ENCODE measurements around the gene CAPNS2.
"Not testable (repeated sequence)": the region's sequence is repeated elsewhere in the genome, so short reads cannot be mapped to it uniquely, and the experiment has no call there.

Gene CAPNS2

GRCh38 chr16:55569025-55569424, 2.5 kb downstream of the CAPNS2 start:
- no peak for DNase-seq

- DNase-seq: no peak
Measured at GRCh38 chr16:55570159-55570558, 3.7 kb downstream of the CAPNS2 start.

- no peak for DNase-seq
Measured at GRCh38 chr16:55571191-55571897, 4.9 kb downstream of the CAPNS2 start.

- no peak for DNase-seq
Measured at GRCh38 chr16:55572439-55572838, 6.0 kb downstream of the CAPNS2 start.

- no peak for DNase-seq
Measured at GRCh38 chr16:55574811-55575210, 8.3 kb downstream of the CAPNS2 start.

GRCh38 chr16:55575496-55575895, 9.0 kb downstream of the CAPNS2 start:
- DNase-seq: no peak

GRCh38 chr16:55576384-55576783, 9.9 kb downstream of the CAPNS2 start:
- DNase-seq: no peak

GRCh38 chr16:55577887-55578286, 11.4 kb downstream of the CAPNS2 start:
- no peak for DNase-seq

GRCh38 chr16:55585631-55586030, 19.1 kb downstream of the CAPNS2 start:
- no peak for DNase-seq

- DNase-seq: no peak
Measured at GRCh38 chr16:55588799-55589198, 22.3 kb downstream of the CAPNS2 start.

GRCh38 chr16:55592306-55592705, 25.8 kb downstream of the CAPNS2 start:
- no peak for DNase-seq

GRCh38 chr16:55597928-55598327, 31.4 kb downstream of the CAPNS2 start:
- DNase-seq: no peak

- no peak for DNase-seq
Measured at GRCh38 chr16:55605754-55606336, 39.4 kb downstream of the CAPNS2 start.

- no peak for DNase-seq
Measured at GRCh38 chr16:55613613-55614335, 47.3 kb downstream of the CAPNS2 start.

- DNase-seq: no peak
Measured at GRCh38 chr16:55615071-55615470, 48.6 kb downstream of the CAPNS2 start.

- DNase-seq: not testable (repeated sequence)
Measured at GRCh38 chr16:55615670-55616069, 49.2 kb downstream of the CAPNS2 start.

Measured in SW 1271 (cell line).